Measurements from ENCODE around the gene SRA1. TPM values are rescaled to one million over a fixed set of nuclear protein-coding genes. Genes with fewer than 3 reads are reported as not detected.

The SRA1 gene
- total and polyA plus RNA-seq, 4 donors: 14.0 to 45.5 (median 36.8) TPM

DNA sequence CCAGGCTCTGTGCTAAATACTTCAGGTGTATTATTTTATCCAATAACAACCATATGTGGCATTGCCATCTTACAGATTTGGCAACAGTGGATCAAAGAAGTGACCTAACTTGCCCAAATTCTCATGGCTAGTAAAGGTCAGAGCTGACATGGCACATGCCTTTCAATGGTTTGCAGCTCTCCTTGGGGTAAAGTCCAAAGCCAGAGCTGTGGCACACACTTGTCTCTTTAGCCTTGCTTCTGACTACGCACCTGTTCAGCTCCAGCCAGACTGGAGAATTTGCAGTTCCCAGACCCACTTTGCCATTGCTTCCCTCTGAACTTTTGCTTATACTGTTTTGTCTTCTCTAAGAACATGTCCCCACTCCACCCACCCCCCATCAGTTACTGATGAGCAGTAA lies 13.2 kb upstream of the SRA1 start:
- 93 to 98% methylated on average over 1 of the region's 1 CpG for WGBS, 2 donors
- ATAC-seq (ENCODE audit: insufficient read depth, low FRiP score) (no peak), DNase-seq (no peak)
- peaks cover 0 to 32% (median 23%) of the 10 kb centered on the region in 5 donors for H3K4me1 ChIP-seq (ENCODE audit: control insufficient read depth in 5 of 5, insufficient read depth in 5 of 5, low read length in 5 of 5)
- H3K9me3 ChIP-seq (ENCODE audit: control insufficient read depth in 4 of 4, insufficient read depth in 3 of 4, low read length in 3 of 4): no peaks in the 10 kb centered on the region
- no peaks in the 10 kb centered on the region for H3K27me3 ChIP-seq (ENCODE audit: control insufficient read depth in 3 of 3, insufficient read depth in 3 of 3, low read length in 2 of 3)
- peaks cover 0 to 24% (median 18%) of the 10 kb centered on the region in 4 donors for H3K36me3 ChIP-seq (ENCODE audit: control insufficient read depth in 4 of 4, insufficient read depth in 4 of 4, low read length in 4 of 4)
- H3K27ac ChIP-seq (ENCODE audit: low read depth in 1 of 2, low read length in 1 of 2): peak overlapping the region in 1 of 2 donors; percentile 37
- TF ChIP-seq, protein P1, sequence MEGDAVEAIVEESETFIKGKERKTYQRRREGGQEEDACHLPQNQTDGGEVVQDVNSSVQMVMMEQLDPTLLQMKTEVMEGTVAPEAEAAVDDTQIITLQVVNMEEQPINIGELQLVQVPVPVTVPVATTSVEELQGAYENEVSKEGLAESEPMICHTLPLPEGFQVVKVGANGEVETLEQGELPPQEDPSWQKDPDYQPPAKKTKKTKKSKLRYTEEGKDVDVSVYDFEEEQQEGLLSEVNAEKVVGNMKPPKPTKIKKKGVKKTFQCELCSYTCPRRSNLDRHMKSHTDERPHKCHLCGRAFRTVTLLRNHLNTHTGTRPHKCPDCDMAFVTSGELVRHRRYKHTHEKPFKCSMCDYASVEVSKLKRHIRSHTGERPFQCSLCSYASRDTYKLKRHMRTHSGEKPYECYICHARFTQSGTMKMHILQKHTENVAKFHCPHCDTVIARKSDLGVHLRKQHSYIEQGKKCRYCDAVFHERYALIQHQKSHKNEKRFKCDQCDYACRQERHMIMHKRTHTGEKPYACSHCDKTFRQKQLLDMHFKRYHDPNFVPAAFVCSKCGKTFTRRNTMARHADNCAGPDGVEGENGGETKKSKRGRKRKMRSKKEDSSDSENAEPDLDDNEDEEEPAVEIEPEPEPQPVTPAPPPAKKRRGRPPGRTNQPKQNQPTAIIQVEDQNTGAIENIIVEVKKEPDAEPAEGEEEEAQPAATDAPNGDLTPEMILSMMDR (IDR thresholded peaks at IDR 0.05; ENCODE audit: control extremely low read depth, extremely low read depth): no peak
- H3K4me3 ChIP-seq: no peak overlapping the region
- H3K9ac ChIP-seq (ENCODE audit: insufficient read depth in 1 of 2, low read length in 2 of 2): no peak overlapping the region

DNA sequence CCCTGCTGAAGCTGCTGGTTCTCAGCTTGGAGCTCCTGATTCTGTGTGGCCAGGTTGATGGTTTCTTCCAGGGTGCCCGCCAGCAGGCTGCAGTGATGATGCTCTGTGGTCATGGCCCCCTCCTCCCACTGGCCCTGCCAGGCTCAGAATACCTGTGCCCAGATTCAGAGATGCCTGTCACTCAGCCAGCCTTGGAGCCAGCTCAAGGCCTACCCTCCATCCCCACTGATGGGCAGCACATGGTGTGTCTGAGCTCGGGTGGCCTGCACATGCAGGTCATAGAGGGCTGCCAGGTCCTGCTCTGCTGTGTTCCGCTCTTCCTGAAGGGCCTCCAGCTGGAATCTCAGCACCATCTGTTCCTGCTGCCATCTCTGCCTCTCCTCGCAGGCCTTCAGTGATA lies 12.8 kb upstream of the SRA1 start:
- no peak for ATAC-seq (ENCODE audit: insufficient read depth, low FRiP score)
- WGBS, 2 donors: 89 to 92% methylated on average over 4 of the region's 4 CpGs
- TF ChIP-seq, protein P1 (IDR thresholded peaks at IDR 0.05; ENCODE audit: control extremely low read depth, extremely low read depth): no peak
- H3K27me3 ChIP-seq (ENCODE audit: control insufficient read depth in 3 of 3, insufficient read depth in 3 of 3, low read length in 2 of 3): no peaks in the 10 kb centered on the region
- no peaks in the 10 kb centered on the region for H3K9me3 ChIP-seq (ENCODE audit: control insufficient read depth in 4 of 4, insufficient read depth in 3 of 4, low read length in 3 of 4)
- H3K27ac ChIP-seq (ENCODE audit: low read depth in 1 of 2, low read length in 1 of 2): peak overlapping the region in 1 of 2 donors; percentile 37
- DNase-seq: no peak
- peaks cover 0 to 24% (median 18%) of the 10 kb centered on the region in 4 donors for H3K36me3 ChIP-seq (ENCODE audit: control insufficient read depth in 4 of 4, insufficient read depth in 4 of 4, low read length in 4 of 4)
- H3K9ac ChIP-seq (ENCODE audit: insufficient read depth in 1 of 2, low read length in 2 of 2): no peak overlapping the region
- peaks cover 0 to 32% (median 26%) of the 10 kb centered on the region in 5 donors for H3K4me1 ChIP-seq (ENCODE audit: control insufficient read depth in 5 of 5, insufficient read depth in 5 of 5, low read length in 5 of 5)
- no peak overlapping the region for H3K4me3 ChIP-seq

DNA sequence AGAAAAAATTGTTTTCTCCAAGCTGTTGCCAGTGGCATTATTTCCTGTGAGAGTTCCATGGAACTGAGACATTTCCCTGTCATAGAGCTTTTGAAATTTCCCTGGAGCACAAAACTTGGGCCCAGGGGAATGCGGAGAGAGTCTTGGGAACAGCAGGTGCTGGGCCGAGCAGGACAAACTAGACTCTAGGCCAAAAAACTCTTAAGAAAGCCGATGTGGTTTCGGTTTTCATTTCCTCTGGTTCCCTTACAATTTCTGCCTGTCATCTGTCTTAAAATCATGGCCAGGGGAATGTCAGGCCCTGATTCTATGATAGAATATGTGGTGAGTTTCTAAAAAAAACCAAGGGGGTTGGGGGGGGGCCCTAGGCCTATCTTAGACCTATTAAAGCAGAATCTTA lies 11.9 kb upstream of the SRA1 start:
- ATAC-seq (ENCODE audit: insufficient read depth, low FRiP score): no peak
- peaks cover 0 to 32% (median 25%) of the 10 kb centered on the region in 5 donors for H3K4me1 ChIP-seq (ENCODE audit: control insufficient read depth in 5 of 5, insufficient read depth in 5 of 5, low read length in 5 of 5)

More for the DNA sequence above, 11.9 kb upstream of the SRA1 start:
- Histone ChIP-seq H3K36me3 (ENCODE audit: control insufficient read depth in 4 of 4, insufficient read depth in 4 of 4, low read length in 4 of 4) (peaks cover 0 to 24% (median 18%) of the 10 kb centered on the region in 4 donors), H3K27me3 (ENCODE audit: control insufficient read depth in 3 of 3, insufficient read depth in 3 of 3, low read length in 2 of 3) (no peaks in the 10 kb centered on the region), H3K4me3 (no peak overlapping the region), H3K27ac (ENCODE audit: low read depth in 1 of 2, low read length in 1 of 2) (peak overlapping the region; percentile 10 to 83), H3K9ac (ENCODE audit: insufficient read depth in 1 of 2, low read length in 2 of 2) (no peak overlapping the region), H3K9me3 (ENCODE audit: control insufficient read depth in 4 of 4, insufficient read depth in 3 of 4, low read length in 3 of 4) (no peaks in the 10 kb centered on the region)
- TF ChIP-seq, protein P1 (IDR thresholded peaks at IDR 0.05; ENCODE audit: control extremely low read depth, extremely low read depth): no peak
- WGBS, 2 donors: 7 to 20% methylated on average over 4 of the region's 4 CpGs
- no peak for DNase-seq

Data from lung (tissue), 12 donors.